K562 (cell line): ENCODE data around the gene C3orf70. TPM values are rescaled to one million over a fixed set of nuclear protein-coding genes. Genes with fewer than 3 reads are reported as not detected.

Experiments used
- ATAC-seq: fragments of 200-7000 bp; cut with Tn5 transposase; 3 replicates; pipeline ENCODE4 v1.9.1; 2020; ENCODE audit warnings: moderate library complexity
- BruUV-seq: library from RNA; stranded (reverse); fragments of 400-500 nt; replicated peaks from 2 replicates; lab custom pipeline; 2021; lab: Mats Ljungman, UMichigan
- CTCF ChIA-PET: fragments of 300-600 bp; formaldehyde crosslinking; extraction: SDS; loops from one replicate; lab custom pipeline; 2021; ENCODE audit warnings: low intra/inter-chr PET ratio; lab: Yijun Ruan, JAX
- POLR2A ChIA-PET: fragments of 300-600, 350-650 bp; sonication (Branson Sonifier 250); formaldehyde crosslinking; extraction: SDS; loops from one replicate; lab custom pipeline; 2021; ENCODE audit warnings: antibody characterized with exemption, inconsistent platforms; lab: Yijun Ruan, JAX
- DNase-seq, 4 experiments: peaks; one replicate each; pipeline versions ENCODE4 v3.0.0 to v3.0.0-alpha.2; 2011 to 2018; ENCODE audit warnings: low spot score in 3 of 4, mixed read lengths in 3 of 4; ENCODE audit errors: extremely low read depth in 1 of 4
- FAIRE-seq: peaks from 2 replicates; lab custom pipeline; 2011; peaks lifted over from hg19 to GRCh38; lab: Jason Lieb, UNC
- H2AFZ ChIP-seq: 2 replicates; pipeline ENCODE4 v1.6.0; 2011; ENCODE audit warnings: low read depth, low read length, control low read depth, inconsistent platforms
- H3K27ac ChIP-seq: fragments of 200-600 bp; 3 replicates; pipeline ENCODE4 v1.8.0; 2011; ENCODE audit warnings: low read depth, mild to moderate bottlenecking, control low read depth, inconsistent platforms, low read length, moderate library complexity, mixed read lengths; ENCODE audit errors: extremely low read depth
- H3K27me3 ChIP-seq, 2 experiments: fragments of 300-600 bp in 1 of 2; 2 replicates in 1 of 2; 3 replicates in 1 of 2; pipeline versions ENCODE4 v1.6.0 to v1.8.0; 2011; ENCODE audit warnings: inconsistent platforms in 2 of 2, low read length in 2 of 2, mild to moderate bottlenecking in 1 of 2, mixed read lengths in 1 of 2, moderate library complexity in 1 of 2; ENCODE audit not compliant: control insufficient read depth in 2 of 2, insufficient read depth in 2 of 2
- H3K36me3 ChIP-seq: fragments of 300-600 bp; 3 replicates; pipeline ENCODE4 v1.8.0; 2011; ENCODE audit warnings: mild to moderate bottlenecking, low read length, inconsistent platforms; ENCODE audit not compliant: control insufficient read depth, insufficient read depth
- H3K4me1 ChIP-seq, 2 experiments: fragments of 200-600 bp in 1 of 2; replicated peaks in 1 of 2; 2 replicates in 1 of 2; 3 replicates in 1 of 2; pipeline versions ENCODE4 v1.5.1 to v1.8.0; 2011; ENCODE audit warnings: inconsistent platforms in 2 of 2, low read length in 2 of 2, mild to moderate bottlenecking in 1 of 2, mixed read lengths in 1 of 2, moderate library complexity in 1 of 2; ENCODE audit not compliant: control insufficient read depth in 2 of 2, insufficient read depth in 2 of 2
- H3K4me2 ChIP-seq: 2 replicates; pipeline ENCODE4 v1.6.1; 2011; ENCODE audit warnings: low read length, control low read depth, inconsistent platforms, mixed read lengths; ENCODE audit not compliant: insufficient read depth
- H3K4me3 ChIP-seq: fragments of 200-600 bp; sonication (generic), shearing (Covaris generic); 2 replicates; pipeline ENCODE4 v1.5.1; 2016; ENCODE audit warnings: control low read depth, inconsistent platforms
- H3K79me2 ChIP-seq: fragments of 200-600 bp; 3 replicates; pipeline ENCODE4 v1.8.0; 2011; ENCODE audit warnings: low read length, inconsistent platforms; ENCODE audit not compliant: control insufficient read depth, insufficient read depth
- H3K9ac ChIP-seq, 2 experiments: 2 replicates each; pipeline versions ENCODE4 v1.6.0 to v1.6.1; 2011; ENCODE audit warnings: low read depth in 2 of 2, low read length in 2 of 2, control low read depth in 1 of 2, inconsistent platforms in 1 of 2, mild to moderate bottlenecking in 1 of 2, mixed read lengths in 1 of 2; ENCODE audit not compliant: insufficient read depth in 1 of 2
- H3K9me1 ChIP-seq: one replicate; pipeline ENCODE4 v1.6.0; 2011; ENCODE audit warnings: inconsistent platforms, mild to moderate bottlenecking, low read length, moderate library complexity; ENCODE audit not compliant: control insufficient read depth, insufficient read depth
- H3K9me3 ChIP-seq: replicated peaks from 2 replicates; pipeline ENCODE4 v1.5.1; 2011; ENCODE audit warnings: low read depth, low read length, inconsistent platforms; ENCODE audit not compliant: control insufficient read depth, insufficient read depth
- H4K20me1 ChIP-seq: replicated peaks from 2 replicates; pipeline ENCODE4 v1.6.1; 2011; ENCODE audit warnings: low read length, inconsistent platforms, mixed read lengths; ENCODE audit not compliant: control insufficient read depth, insufficient read depth
- BRF1 ChIP-seq: IDR thresholded peaks from 3 replicates; pipeline ENCODE4 v1.6.1; 2011; ENCODE audit warnings: borderline replicate concordance, mild to moderate bottlenecking; ENCODE audit not compliant: insufficient read length; ENCODE audit errors: extremely low read depth
- IFI16 ChIP-seq: fragments of 250-450 bp; sonication (Bioruptor Pico); IDR thresholded peaks from 2 replicates; pipeline ENCODE4 v2.1.2; 2022; ENCODE audit warnings: mild to moderate bottlenecking, inconsistent platforms
- NRF1 ChIP-seq, 2 experiments: fragments of 450-650 bp; IDR thresholded peaks in 1 of 2; conservative IDR thresholded peaks in 1 of 2; 2 replicates each; pipeline ENCODE4 v1.6.1; 2014; ENCODE audit warnings: mild to moderate bottlenecking in 2 of 2
- SPI1 ChIP-seq: IDR thresholded peaks from 2 replicates; pipeline ENCODE4 v1.6.1; 2011; ENCODE audit warnings: low read depth, low read length, control low read depth, borderline replicate concordance
- ZNF121 ChIP-seq: sonication (generic); formaldehyde crosslinking; conservative IDR thresholded peaks from 2 replicates; pipeline ENCODE4 v1.8.0; 2022; ENCODE audit warnings: missing genetic modification reagents
- ZNF507 ChIP-seq: conservative IDR thresholded peaks from 2 replicates; pipeline ENCODE4 v1.6.1; 2017; ENCODE audit warnings: missing genetic modification characterization, missing compliant biosample characterization
- WGBS: fragments of 100-300 bp; shearing (Covaris generic); methylation state at CpG from one replicate; pipeline ENCODE4 v1.1.6; 2016; ENCODE audit warnings: low coverage, mixed read lengths; ENCODE audit not compliant: insufficient coverage; ENCODE audit errors: missing lambda C conversion rate; 5-methylcytosine and 5-hydroxymethylcytosine counted together
- in situ Hi-C: fragments of 300-500 bp; cut with MboI; formaldehyde crosslinking; loops from 4 replicates; pipeline ENCODE4 v1.15.0; 2018; ENCODE audit warnings: inconsistent platforms, mixed read lengths
- intact Hi-C: fragments of 100-400 bp; cut with micrococcal nuclease; formaldehyde crosslinking; loops from 2 replicates; pipeline ENCODE4 v1.14.2; 2022
- polyA plus RNA-seq, 8 experiments: library from polyadenylated mRNA; depleted of rRNA in 4 of 8; stranded (reverse) in 5 of 8; unstranded in 3 of 8; fragments of >200 nt; fragmentation: Nextera tagmentation in 2 of 8; fragmentation: Illumina TruSeq in 1 of 8; extraction: Ambion mirVana in 2 of 8; extraction: Trizol in 1 of 8; gene quantifications; 2 replicates each; pipeline versions ENCODE4 v1.2.1 to v1.2.3, GENCODE V29; 2011 to 2014; ENCODE audit warnings: inconsistent platforms in 1 of 8, missing spikeins in 1 of 8
- total RNA-seq, 7 experiments: library from RNA; depleted of rRNA in 6 of 7; stranded (reverse); fragments of >200 nt in 6 of 7; fragmentation: Illumina TruSeq in 2 of 7; extraction: Trizol in 2 of 7; gene quantifications; 2 replicates each; pipeline versions ENCODE4 v1.2.1 to v1.2.3, GENCODE V29; 2011 to 2021; ENCODE audit warnings: low replicate concordance in 1 of 7
- TF ChIP-seq, protein P1 (sequence below): fragments of 450-650 bp; IDR thresholded peaks from 2 replicates; pipeline ENCODE4 v1.6.1; 2016
- TF ChIP-seq, protein P2 (sequence below): fragments of 200-400 bp; formaldehyde crosslinking; IDR thresholded peaks from 2 replicates; pipeline ENCODE4 v1.6.1; 2017; ENCODE audit warnings: mild to moderate bottlenecking, low read depth, low read length, moderate library complexity
- TF ChIP-seq, protein P3 (sequence below): fragments of 450-650 bp; IDR thresholded peaks from 2 replicates; pipeline ENCODE4 v1.7.1; 2018; ENCODE audit warnings: mild to moderate bottlenecking, low read depth; ENCODE audit not compliant: partially characterized antibody

C3orf70 gene
- total and polyA plus RNA-seq, 9 of the 15 experiments (the other 6 are each of a cell fraction or from before 2014, with no cell fraction given) = 0.01 to 0.04 (median 0.03) TPM; not detected in 6

DNA sequence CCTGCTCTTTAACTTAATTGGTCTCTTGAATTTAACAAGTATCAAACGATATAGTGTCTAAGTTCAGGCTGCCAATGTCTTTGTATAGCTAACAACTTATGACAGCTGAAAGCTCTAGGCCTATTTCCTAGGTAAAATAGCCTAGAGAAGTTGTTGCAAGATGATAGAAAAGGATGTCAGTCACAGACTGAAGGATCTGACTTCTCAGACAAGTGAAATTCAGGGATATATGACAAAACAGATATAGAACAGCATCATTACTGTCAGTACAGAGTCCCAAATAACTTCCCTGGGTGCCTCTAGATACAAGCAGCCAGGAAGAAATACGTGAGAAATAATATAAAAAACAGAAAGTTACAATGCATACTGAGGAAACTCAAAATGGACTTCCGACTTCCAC lies 26.7 kb downstream of the C3orf70 start:
- peaks cover 7 to 18% of the 10 kb centered on the region in 2 experiments; a peak in 4 of 5 replicates for H3K27me3 ChIP-seq
- FAIRE-seq = no peak
- 0% methylated on average over 3 of the region's 3 CpGs for WGBS

More for the DNA sequence above, 26.7 kb downstream of the C3orf70 start:
- H4K20me1 ChIP-seq = no peaks in the 10 kb centered on the region
- no peak overlapping the region for H2AFZ ChIP-seq
- no peak overlapping the region for H3K4me3 ChIP-seq
- BruUV-seq = no TSS peak
- no peaks in the 10 kb centered on the region for H3K36me3 ChIP-seq
- TF ChIP-seq, protein P1, sequence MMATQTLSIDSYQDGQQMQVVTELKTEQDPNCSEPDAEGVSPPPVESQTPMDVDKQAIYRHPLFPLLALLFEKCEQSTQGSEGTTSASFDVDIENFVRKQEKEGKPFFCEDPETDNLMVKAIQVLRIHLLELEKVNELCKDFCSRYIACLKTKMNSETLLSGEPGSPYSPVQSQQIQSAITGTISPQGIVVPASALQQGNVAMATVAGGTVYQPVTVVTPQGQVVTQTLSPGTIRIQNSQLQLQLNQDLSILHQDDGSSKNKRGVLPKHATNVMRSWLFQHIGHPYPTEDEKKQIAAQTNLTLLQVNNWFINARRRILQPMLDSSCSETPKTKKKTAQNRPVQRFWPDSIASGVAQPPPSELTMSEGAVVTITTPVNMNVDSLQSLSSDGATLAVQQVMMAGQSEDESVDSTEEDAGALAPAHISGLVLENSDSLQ = no peak
- no peak for TF ChIP-seq ZNF507 (tag)
- no peak for TF ChIP-seq ZNF121 (CRISPR knock-in tag)
- no peak for TF ChIP-seq SPI1
- no peak for TF ChIP-seq BRF1
- no peak for TF ChIP-seq IFI16
- TF ChIP-seq, protein P2, sequence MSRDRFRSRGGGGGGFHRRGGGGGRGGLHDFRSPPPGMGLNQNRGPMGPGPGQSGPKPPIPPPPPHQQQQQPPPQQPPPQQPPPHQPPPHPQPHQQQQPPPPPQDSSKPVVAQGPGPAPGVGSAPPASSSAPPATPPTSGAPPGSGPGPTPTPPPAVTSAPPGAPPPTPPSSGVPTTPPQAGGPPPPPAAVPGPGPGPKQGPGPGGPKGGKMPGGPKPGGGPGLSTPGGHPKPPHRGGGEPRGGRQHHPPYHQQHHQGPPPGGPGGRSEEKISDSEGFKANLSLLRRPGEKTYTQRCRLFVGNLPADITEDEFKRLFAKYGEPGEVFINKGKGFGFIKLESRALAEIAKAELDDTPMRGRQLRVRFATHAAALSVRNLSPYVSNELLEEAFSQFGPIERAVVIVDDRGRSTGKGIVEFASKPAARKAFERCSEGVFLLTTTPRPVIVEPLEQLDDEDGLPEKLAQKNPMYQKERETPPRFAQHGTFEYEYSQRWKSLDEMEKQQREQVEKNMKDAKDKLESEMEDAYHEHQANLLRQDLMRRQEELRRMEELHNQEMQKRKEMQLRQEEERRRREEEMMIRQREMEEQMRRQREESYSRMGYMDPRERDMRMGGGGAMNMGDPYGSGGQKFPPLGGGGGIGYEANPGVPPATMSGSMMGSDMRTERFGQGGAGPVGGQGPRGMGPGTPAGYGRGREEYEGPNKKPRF = no peak
- TF ChIP-seq, protein P3, sequence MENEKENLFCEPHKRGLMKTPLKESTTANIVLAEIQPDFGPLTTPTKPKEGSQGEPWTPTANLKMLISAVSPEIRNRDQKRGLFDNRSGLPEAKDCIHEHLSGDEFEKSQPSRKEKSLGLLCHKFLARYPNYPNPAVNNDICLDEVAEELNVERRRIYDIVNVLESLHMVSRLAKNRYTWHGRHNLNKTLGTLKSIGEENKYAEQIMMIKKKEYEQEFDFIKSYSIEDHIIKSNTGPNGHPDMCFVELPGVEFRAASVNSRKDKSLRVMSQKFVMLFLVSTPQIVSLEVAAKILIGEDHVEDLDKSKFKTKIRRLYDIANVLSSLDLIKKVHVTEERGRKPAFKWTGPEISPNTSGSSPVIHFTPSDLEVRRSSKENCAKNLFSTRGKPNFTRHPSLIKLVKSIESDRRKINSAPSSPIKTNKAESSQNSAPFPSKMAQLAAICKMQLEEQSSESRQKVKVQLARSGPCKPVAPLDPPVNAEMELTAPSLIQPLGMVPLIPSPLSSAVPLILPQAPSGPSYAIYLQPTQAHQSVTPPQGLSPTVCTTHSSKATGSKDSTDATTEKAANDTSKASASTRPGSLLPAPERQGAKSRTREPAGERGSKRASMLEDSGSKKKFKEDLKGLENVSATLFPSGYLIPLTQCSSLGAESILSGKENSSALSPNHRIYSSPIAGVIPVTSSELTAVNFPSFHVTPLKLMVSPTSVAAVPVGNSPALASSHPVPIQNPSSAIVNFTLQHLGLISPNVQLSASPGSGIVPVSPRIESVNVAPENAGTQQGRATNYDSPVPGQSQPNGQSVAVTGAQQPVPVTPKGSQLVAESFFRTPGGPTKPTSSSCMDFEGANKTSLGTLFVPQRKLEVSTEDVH = no peak
- no peak for TF ChIP-seq NRF1 (conservative IDR thresholded peaks at IDR 0.05 in 1 of 2, IDR thresholded peaks at IDR 0.05 in 1 of 2)
- TF ChIP-seq, all 486 proteins: peak for 0
- Histone ChIP-seq H3K79me2 (no peaks in the 10 kb centered on the region), H3K27ac (no peak overlapping the region), H3K4me1 (no peaks in the 10 kb centered on the region), H3K4me2 (no peak overlapping the region), H3K9me3 (no peaks in the 10 kb centered on the region), H3K9me1 (no peaks in the 10 kb centered on the region), H3K9ac (no peak overlapping the region)
- CTCF ChIA-PET = interaction anchor here (0.5 to 1.0 kb wide), 2 partner anchors 12 to 80 kb away, joined by 3 read pairs; no protein-coding TSS in a partner anchor
- POLR2A ChIA-PET = no interaction called here
- no peak for DNase-seq
- no peak for ATAC-seq
- intact Hi-C loops = no loop called here
- in situ Hi-C loops = no loop called here
